ENCODE results near the gene FBXO31. TPM values are rescaled to one million over a fixed set of nuclear protein-coding genes. Genes with fewer than 3 reads are reported as not detected.

The FBXO31 gene
- total and polyA plus RNA-seq, 2 of the 13 experiments (the other 11 are each of a cell fraction or from before 2014, with no cell fraction given), result 92.4 to 101 TPM

GRCh38 chr16:87384162-87384874 lies 742 bp upstream of the FBXO31 start (continued):
- TF ChIP-seq ZNF558 (CRISPR knock-in tag; IDR thresholded peaks at IDR 0.05; ENCODE audit: borderline replicate concordance), result peak; percentile 30; the same call in 1 of the 2 replicates
- no peak for TF ChIP-seq KLF15 (CRISPR knock-in tag; IDR thresholded peaks at IDR 0.05; ENCODE audit: borderline replicate concordance)
- no peak for TF ChIP-seq TBP (CRISPR knock-in tag; IDR thresholded peaks at IDR 0.05)
- TF ChIP-seq NR0B2 (CRISPR knock-in tag; IDR thresholded peaks at IDR 0.05), result no peak; the same call in 1 of the 2 replicates
- no peak for TF ChIP-seq ATF6 (CRISPR knock-in tag; conservative IDR thresholded peaks at IDR 0.05)
- peak; percentile 80 for TF ChIP-seq SAP130 (CRISPR knock-in tag; IDR thresholded peaks at IDR 0.05; ENCODE audit: low read depth)
- no peak for TF ChIP-seq ZNF235 (CRISPR knock-in tag; IDR thresholded peaks at IDR 0.05; ENCODE audit: borderline replicate concordance)
- peak; percentile 59; the same call in 1 of the 2 replicates for TF ChIP-seq KDM5A (IDR thresholded peaks at IDR 0.05; ENCODE audit: borderline replicate concordance, low read length)
- TF ChIP-seq ZFP82 (CRISPR knock-in tag; IDR thresholded peaks at IDR 0.05; ENCODE audit: borderline replicate concordance), result peak; percentile 79; the same call in 1 of the 2 replicates
- TF ChIP-seq ZNF891 (CRISPR knock-in tag; IDR thresholded peaks at IDR 0.05), result 0 out of 2 replicates have a peak, but pooled peaks have one; percentile 7
- no peak for TF ChIP-seq XBP1 (CRISPR knock-in tag; IDR thresholded peaks at IDR 0.05)
- no peak for TF ChIP-seq ZNF484 (CRISPR knock-in tag; IDR thresholded peaks at IDR 0.05; ENCODE audit: borderline replicate concordance, low read depth)
- no peak; the same call in 1 of the 2 replicates for TF ChIP-seq MEF2D (CRISPR knock-in tag; IDR thresholded peaks at IDR 0.05)
- no peak for TF ChIP-seq ZNF713 (CRISPR knock-in tag; IDR thresholded peaks at IDR 0.05)
- no peak for TF ChIP-seq ZSCAN12 (CRISPR knock-in tag; IDR thresholded peaks at IDR 0.05)
- TF ChIP-seq AKAP8 (CRISPR knock-in tag; IDR thresholded peaks at IDR 0.05), result 0 out of 2 replicates have a peak, but pooled peaks have one; percentile 23
- peak; percentile 56; the same call in 1 of the 2 replicates for TF ChIP-seq AHDC1 (CRISPR knock-in tag; IDR thresholded peaks at IDR 0.05; ENCODE audit: borderline replicate concordance)
- no peak for TF ChIP-seq ESRRA (CRISPR knock-in tag; IDR thresholded peaks at IDR 0.05; ENCODE audit: low read depth)
- TF ChIP-seq NR3C1 (CRISPR knock-in tag; IDR thresholded peaks at IDR 0.05), result no peak
- no peak; the same call in 1 of the 2 replicates for TF ChIP-seq ZNF570 (CRISPR knock-in tag; IDR thresholded peaks at IDR 0.05; ENCODE audit: borderline replicate concordance)
- TF ChIP-seq NKX3-1 (CRISPR knock-in tag; IDR thresholded peaks at IDR 0.05), result peak; percentile 24; the same call in 1 of the 2 replicates
- TF ChIP-seq HMGA1 (CRISPR knock-in tag; conservative IDR thresholded peaks at IDR 0.05), result no peak

Data from HepG2 (cell line).